Keratinocyte (primary cell): ENCODE measurements around the gene CDC14B. TPM values are rescaled to one million over a fixed set of nuclear protein-coding genes. Genes with fewer than 3 reads are reported as not detected.

ENCODE experiments used
- DNase-seq: peaks from one replicate; pipeline ENCODE4 v3.0.0-alpha.2; 2011; ENCODE audit warnings: low read depth, missing footprints, low spot score
- FAIRE-seq: peaks from 2 replicates; lab custom pipeline; 2011; peaks lifted over from hg19 to GRCh38; lab: Jason Lieb, UNC
- H2AFZ ChIP-seq: 2 replicates; pipeline ENCODE4 v1.6.0; 2012; ENCODE audit warnings: low read length, control low read depth, inconsistent platforms; ENCODE audit not compliant: control insufficient read depth
- H3K27ac ChIP-seq: 2 replicates; pipeline ENCODE4 v1.5.1; 2011; ENCODE audit warnings: low read length; ENCODE audit not compliant: control insufficient read depth, insufficient read depth
- H3K27me3 ChIP-seq: 3 replicates; pipeline ENCODE4 v1.6.0; 2011; ENCODE audit warnings: low read length; ENCODE audit not compliant: control insufficient read depth, insufficient read depth; ENCODE audit errors: extremely low read depth
- H3K36me3 ChIP-seq, 2 experiments: 2 replicates in 1 of 2; 3 replicates in 1 of 2; pipeline ENCODE4 v1.5.1; 2011; ENCODE audit warnings: low read length in 2 of 2, mild to moderate bottlenecking in 1 of 2; ENCODE audit not compliant: control insufficient read depth in 2 of 2, insufficient read depth in 2 of 2; ENCODE audit errors: extremely low read depth in 1 of 2
- H3K4me1 ChIP-seq: 3 replicates; pipeline ENCODE4 v1.5.1; 2011; ENCODE audit warnings: low read length; ENCODE audit not compliant: control insufficient read depth, insufficient read depth; ENCODE audit errors: extremely low read depth
- H3K4me2 ChIP-seq: 3 replicates; pipeline ENCODE4 v1.6.0; 2011; ENCODE audit warnings: low read depth, low read length; ENCODE audit not compliant: control insufficient read depth, insufficient read depth; ENCODE audit errors: extremely low read depth
- H3K4me3 ChIP-seq, 3 experiments: fragments of 200-600 bp in 1 of 3; sonication (generic) in 1 of 3; 2 replicates in 2 of 3; 3 replicates in 1 of 3; pipeline ENCODE4 v1.5.1; 2011 to 2016; ENCODE audit warnings: low read length in 3 of 3, mild to moderate bottlenecking in 3 of 3, control low read depth in 2 of 3, inconsistent platforms in 1 of 3, low read depth in 1 of 3, mixed read lengths in 1 of 3, mixed run types in 1 of 3, moderate library complexity in 1 of 3; ENCODE audit not compliant: control insufficient read depth in 2 of 3, insufficient read depth in 2 of 3; ENCODE audit errors: extremely low read depth in 1 of 3
- H3K79me2 ChIP-seq: 2 replicates; pipeline ENCODE4 v1.6.0; 2012; ENCODE audit warnings: low read length; ENCODE audit not compliant: control insufficient read depth, insufficient read depth
- H3K9ac ChIP-seq: 3 replicates; pipeline ENCODE4 v1.6.0; 2011; ENCODE audit warnings: low read length; ENCODE audit not compliant: control insufficient read depth, insufficient read depth; ENCODE audit errors: extremely low read depth
- H3K9me1 ChIP-seq: 3 replicates; pipeline ENCODE4 v1.6.0; 2011; ENCODE audit warnings: low read length; ENCODE audit not compliant: control insufficient read depth, insufficient read depth; ENCODE audit errors: extremely low read depth
- H3K9me3 ChIP-seq: 2 replicates; pipeline ENCODE4 v1.5.1; 2012; ENCODE audit warnings: low read depth, low read length; ENCODE audit not compliant: control insufficient read depth
- H4K20me1 ChIP-seq: 3 replicates; pipeline ENCODE4 v1.6.0; 2011; ENCODE audit warnings: low read length; ENCODE audit not compliant: control insufficient read depth, insufficient read depth; ENCODE audit errors: extremely low read depth
- EZH2 ChIP-seq: IDR thresholded peaks from one replicate; pipeline ENCODE4 v1.6.1; 2012; ENCODE audit warnings: inconsistent platforms, mild to moderate bottlenecking, low read length, moderate library complexity
- dilution Hi-C: fragments of 300-500 bp; cut with MboI; formaldehyde crosslinking; loops from one replicate; pipeline ENCODE4 v1.7.0; 2020; ENCODE audit warnings: low sequenced_read_pairs; ENCODE audit not compliant: extremely low pct_ligation_motif_present
- polyA plus RNA-seq, 5 experiments: library from polyadenylated mRNA; depleted of rRNA in 3 of 5; stranded (reverse) in 3 of 5; stranded (forward) in 1 of 5; unstranded in 1 of 5; fragments of >200 nt; gene quantifications; 1 replicate in 1 of 5; 2 replicates in 3 of 5; 3 replicates in 1 of 5; pipeline versions ENCODE4 v1.2.1 to v1.2.3, GENCODE V29; 2011 to 2012; ENCODE audit warnings: missing spikeins in 2 of 5, low read depth in 1 of 5, low replicate concordance in 1 of 5
- TF ChIP-seq, protein P1 (sequence below), 3 experiments: IDR thresholded peaks in 1 of 3; conservative IDR thresholded peaks in 1 of 3; optimal IDR thresholded peaks in 1 of 3; 2 replicates in 2 of 3; 3 replicates in 1 of 3; pipeline versions ENCODE3 to v1.5.1; 2011; ENCODE audit warnings: low read length in 3 of 3, mild to moderate bottlenecking in 3 of 3, moderate library complexity in 2 of 3, control low read depth in 1 of 3, inconsistent platforms in 1 of 3; ENCODE audit not compliant: insufficient read depth in 2 of 3; ENCODE audit errors: extremely low read depth in 1 of 3

Gene CDC14B
- polyA plus RNA-seq, 1 donor (not counting 4 experiments of a cell fraction or from before 2014, with no cell fraction given), result 7.5 TPM

DNA sequence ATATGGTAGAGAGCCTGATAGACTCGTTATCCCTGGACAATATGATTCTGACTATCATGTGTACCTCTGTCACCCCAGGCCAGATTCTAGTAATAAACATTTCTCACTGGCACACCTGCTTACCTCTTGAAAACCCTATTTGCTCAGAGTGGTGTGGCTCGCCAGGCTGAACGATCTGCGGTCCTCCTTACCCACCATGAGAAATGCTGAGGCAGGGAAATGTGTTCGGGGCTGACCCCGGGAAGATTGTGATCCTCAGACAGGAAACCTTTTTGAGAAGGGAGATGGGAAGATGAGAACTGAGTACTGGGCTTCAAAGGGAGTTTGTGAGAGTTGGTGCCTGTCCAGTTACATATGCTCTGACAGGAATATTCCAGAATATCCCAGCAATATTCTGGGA is 46.1 kb upstream of the CDC14B start:
- DNase-seq (no peak), FAIRE-seq (no peak)
- Histone ChIP-seq H3K9ac (no peak overlapping the region), H2AFZ (no peak overlapping the region), H4K20me1 (no peaks in the 10 kb centered on the region), H3K27ac (no peak overlapping the region), H3K9me1 (no peaks in the 10 kb centered on the region), H3K4me1 (no peaks in the 10 kb centered on the region), H3K27me3 (no peaks in the 10 kb centered on the region), H3K79me2 (no peaks in the 10 kb centered on the region), H3K36me3 (no peaks in the 10 kb centered on the region), H3K9me3 (no peaks in the 10 kb centered on the region), H3K4me3 (no peak overlapping the region), H3K4me2 (no peak overlapping the region)
- no peak for TF ChIP-seq EZH2
- TF ChIP-seq, protein P1, sequence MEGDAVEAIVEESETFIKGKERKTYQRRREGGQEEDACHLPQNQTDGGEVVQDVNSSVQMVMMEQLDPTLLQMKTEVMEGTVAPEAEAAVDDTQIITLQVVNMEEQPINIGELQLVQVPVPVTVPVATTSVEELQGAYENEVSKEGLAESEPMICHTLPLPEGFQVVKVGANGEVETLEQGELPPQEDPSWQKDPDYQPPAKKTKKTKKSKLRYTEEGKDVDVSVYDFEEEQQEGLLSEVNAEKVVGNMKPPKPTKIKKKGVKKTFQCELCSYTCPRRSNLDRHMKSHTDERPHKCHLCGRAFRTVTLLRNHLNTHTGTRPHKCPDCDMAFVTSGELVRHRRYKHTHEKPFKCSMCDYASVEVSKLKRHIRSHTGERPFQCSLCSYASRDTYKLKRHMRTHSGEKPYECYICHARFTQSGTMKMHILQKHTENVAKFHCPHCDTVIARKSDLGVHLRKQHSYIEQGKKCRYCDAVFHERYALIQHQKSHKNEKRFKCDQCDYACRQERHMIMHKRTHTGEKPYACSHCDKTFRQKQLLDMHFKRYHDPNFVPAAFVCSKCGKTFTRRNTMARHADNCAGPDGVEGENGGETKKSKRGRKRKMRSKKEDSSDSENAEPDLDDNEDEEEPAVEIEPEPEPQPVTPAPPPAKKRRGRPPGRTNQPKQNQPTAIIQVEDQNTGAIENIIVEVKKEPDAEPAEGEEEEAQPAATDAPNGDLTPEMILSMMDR (optimal IDR thresholded peaks at IDR 0.05 in 1 of 3, IDR thresholded peaks at IDR 0.05 in 1 of 3, conservative IDR thresholded peaks at IDR 0.05 in 1 of 3; ENCODE audit: extremely low read depth in 1 of 3, insufficient read depth in 2 of 3, low read length in 3 of 3), result no peak
- dilution Hi-C loops, result no loop called here

DNA sequence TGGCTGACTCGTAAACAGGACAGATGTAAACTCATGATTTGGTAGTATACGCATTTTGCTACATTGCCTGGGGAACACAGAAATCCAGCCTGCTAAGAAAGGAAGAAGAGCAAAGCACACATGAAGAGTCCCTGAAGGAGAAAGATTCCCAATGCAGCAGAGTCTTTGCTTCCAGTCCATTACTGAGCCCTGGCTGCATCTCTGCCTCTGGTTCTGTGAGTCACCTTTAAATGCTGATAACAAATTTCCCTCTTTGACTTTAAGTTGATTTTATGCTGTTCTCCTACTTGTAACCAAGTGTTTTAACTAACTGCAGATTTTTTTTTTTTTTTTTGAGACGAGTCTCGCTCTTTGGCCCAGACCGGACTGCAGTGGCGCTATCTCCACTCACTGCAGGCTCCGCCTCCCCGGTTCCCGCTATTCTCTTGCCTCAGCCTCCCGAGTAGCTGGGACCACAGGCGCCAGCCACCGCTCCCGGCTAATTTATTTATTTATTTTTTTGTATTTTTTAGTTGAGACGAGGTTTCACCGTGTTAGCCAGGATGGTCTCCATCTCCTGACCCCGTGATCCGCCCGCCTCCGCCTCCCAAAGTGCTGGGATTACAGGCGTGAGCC is 44.0 kb upstream of the CDC14B start:
- Histone ChIP-seq H3K9me3 (no peaks in the 10 kb centered on the region), H3K79me2 (no peaks in the 10 kb centered on the region), H3K4me3 (no peak overlapping the region), H3K27ac (no peak overlapping the region), H2AFZ (no peak overlapping the region), H3K4me1 (no peaks in the 10 kb centered on the region), H3K9ac (no peak overlapping the region), H3K9me1 (no peaks in the 10 kb centered on the region), H3K36me3 (no peaks in the 10 kb centered on the region), H3K4me2 (no peak overlapping the region), H3K27me3 (no peaks in the 10 kb centered on the region), H4K20me1 (no peaks in the 10 kb centered on the region)
- DNase-seq (no peak), FAIRE-seq (no peak)
- TF ChIP-seq, protein P1 (optimal IDR thresholded peaks at IDR 0.05 in 1 of 3, IDR thresholded peaks at IDR 0.05 in 1 of 3, conservative IDR thresholded peaks at IDR 0.05 in 1 of 3; ENCODE audit: extremely low read depth in 1 of 3, insufficient read depth in 2 of 3, low read length in 3 of 3), result no peak
- TF ChIP-seq EZH2, result no peak
- dilution Hi-C loops, result no loop called here
